Endothelial cell of umbilical vein (primary cell): ENCODE data around the gene SRP14.

ENCODE experiments used
- CTCF ChIP-seq, 2 donors: IDR thresholded peaks; 1 replicate in 1 of 2; 2 replicates in 1 of 2; pipeline ENCODE4 v1.5.1; 2011; ENCODE audit warnings: low read length in 2 of 2, mild to moderate bottlenecking in 2 of 2, moderate library complexity in 2 of 2, control low read depth in 1 of 2, inconsistent platforms in 1 of 2, low read depth in 1 of 2; ENCODE audit not compliant: insufficient read depth in 1 of 2; ENCODE audit errors: extremely low read depth in 1 of 2
- EZH2 ChIP-seq: IDR thresholded peaks from 2 replicates; pipeline ENCODE4 v1.6.1; 2012; ENCODE audit warnings: borderline replicate concordance, low read depth, mild to moderate bottlenecking, moderate library complexity, low read length, inconsistent platforms; ENCODE audit not compliant: severe bottlenecking
- FOS ChIP-seq: IDR thresholded peaks from 2 replicates; pipeline ENCODE4 v1.6.1; 2011; ENCODE audit warnings: mild to moderate bottlenecking, low read length, moderate library complexity, borderline replicate concordance; ENCODE audit not compliant: insufficient read depth
- GATA2 ChIP-seq: IDR thresholded peaks from 2 replicates; pipeline ENCODE4 v1.7.0; 2011; ENCODE audit warnings: low read depth, mild to moderate bottlenecking, moderate library complexity, mixed read lengths, low read length; ENCODE audit not compliant: insufficient read length, insufficient read depth
- JUN ChIP-seq: IDR thresholded peaks from 2 replicates; pipeline ENCODE4 v1.6.1; 2011; ENCODE audit warnings: borderline replicate concordance, low read depth; ENCODE audit not compliant: insufficient read length, insufficient read depth
- MAX ChIP-seq: IDR thresholded peaks from 2 replicates; pipeline ENCODE4 v1.6.1; 2011; ENCODE audit not compliant: insufficient read depth, insufficient read length
- MYC ChIP-seq: IDR thresholded peaks from one replicate; pipeline ENCODE4 v1.6.1; 2011; ENCODE audit warnings: mild to moderate bottlenecking, low read depth, low read length
- POLR2A ChIP-seq: IDR thresholded peaks from 2 replicates; pipeline ENCODE4 v1.6.1; 2012; ENCODE audit warnings: low read depth, mild to moderate bottlenecking, control low read depth, low read length
- POLR2AphosphoS5 ChIP-seq: IDR thresholded peaks from 2 replicates; pipeline ENCODE4 v1.6.1; 2012; ENCODE audit warnings: low read depth, mild to moderate bottlenecking, control low read depth, low read length, moderate library complexity; ENCODE audit not compliant: insufficient read depth

DNA sequence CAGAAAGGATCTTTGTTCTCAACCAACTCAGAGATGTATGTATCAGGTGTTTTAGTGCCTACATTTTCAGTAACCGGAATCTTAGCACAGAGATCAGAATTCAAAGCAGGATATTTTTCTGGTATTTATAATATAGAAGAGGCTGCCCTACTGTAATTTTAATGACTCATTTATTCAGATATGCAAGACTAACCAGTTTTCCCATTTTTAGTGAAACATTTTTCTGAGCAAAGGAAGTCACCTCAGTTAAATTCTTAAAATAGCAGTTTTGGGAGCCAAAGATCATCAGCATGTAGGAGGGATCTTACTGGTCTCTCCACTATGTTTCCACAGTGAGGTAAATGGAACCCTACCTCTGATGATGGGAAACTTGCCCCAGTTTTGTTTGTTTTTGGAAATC, 42.0 kb downstream of the SRP14 start:
- TF ChIP-seq CTCF (IDR thresholded peaks at IDR 0.05; ENCODE audit: extremely low read depth in 1 of 2, insufficient read depth in 1 of 2, low read depth in 1 of 2, low read length in 2 of 2): no peak
- TF ChIP-seq POLR2AphosphoS5: no peak
- no peak for TF ChIP-seq EZH2
- TF ChIP-seq POLR2A: no peak
- TF ChIP-seq JUN: no peak
- TF ChIP-seq MAX: no peak
- TF ChIP-seq GATA2: no peak
- no peak for TF ChIP-seq MYC
- TF ChIP-seq FOS: no peak
